IPS-18c (cell line): ENCODE measurements around the gene LDAH.
"Not testable (repeated sequence)": the region's sequence is repeated elsewhere in the genome, so short reads cannot be mapped to it uniquely, and the experiment has no call there.

Experiments used
- H3K4me3 ChIP-seq: 2 replicates; pipeline ENCODE4 v1.7.0; 2013; ENCODE audit warnings: low read depth, mild to moderate bottlenecking, low read length, moderate library complexity; ENCODE audit not compliant: insufficient read depth
- H3K9me3 ChIP-seq: one replicate; pipeline ENCODE4 v1.6.1; 2013; ENCODE audit warnings: mild to moderate bottlenecking, low read length, moderate library complexity; ENCODE audit not compliant: control insufficient read depth, insufficient read depth

Gene LDAH

GRCh38 chr2:20744366-20745335 is 78.2 kb downstream of the LDAH start:
- Histone ChIP-seq H3K4me3 (no peak overlapping the region), H3K9me3 (no peaks in the 10 kb centered on the region)

GRCh38 chr2:20738772-20739171 is 84.1 kb downstream of the LDAH start:
- Histone ChIP-seq H3K9me3 (no peaks in the 10 kb centered on the region), H3K4me3 (no peak overlapping the region)

- Histone ChIP-seq H3K9me3 (no peaks in the 10 kb centered on the region), H3K4me3 (no peak overlapping the region)
Measured at GRCh38 chr2:20737505-20737904, 85.4 kb downstream of the LDAH start.

- Histone ChIP-seq H3K9me3 (no peaks in the 10 kb centered on the region), H3K4me3 (no peak overlapping the region)
Measured at GRCh38 chr2:20728114-20728758, 94.7 kb downstream of the LDAH start.

GRCh38 chr2:20726913-20727312 is 96.0 kb downstream of the LDAH start:
- H3K4me3 ChIP-seq = no peak overlapping the region
- no peaks in the 10 kb centered on the region for H3K9me3 ChIP-seq

GRCh38 chr2:20725782-20726181 is 97.1 kb downstream of the LDAH start:
- H3K9me3 ChIP-seq = no peaks in the 10 kb centered on the region
- no peak overlapping the region for H3K4me3 ChIP-seq

GRCh38 chr2:20724500-20725053 is 98.3 kb downstream of the LDAH start:
- H3K9me3 ChIP-seq = no peaks in the 10 kb centered on the region
- no peak overlapping the region for H3K4me3 ChIP-seq

GRCh38 chr2:20723543-20723942 is 99.4 kb downstream of the LDAH start:
- Histone ChIP-seq H3K9me3 (no peaks in the 10 kb centered on the region), H3K4me3 (no peak overlapping the region)

- H3K4me3 ChIP-seq = no peak overlapping the region
- H3K9me3 ChIP-seq = no peaks in the 10 kb centered on the region
Measured at GRCh38 chr2:20722592-20723240, 100.2 kb downstream of the LDAH start.

- Histone ChIP-seq H3K9me3 (no peaks in the 10 kb centered on the region), H3K4me3 (no peak overlapping the region)
Measured at GRCh38 chr2:20717641-20718040, 105.3 kb downstream of the LDAH start.

GRCh38 chr2:20716164-20716563 is 106.7 kb downstream of the LDAH start:
- not testable (repeated sequence) for H3K9me3 ChIP-seq, H3K4me3 ChIP-seq

- H3K9me3 ChIP-seq, H3K4me3 ChIP-seq: not testable (repeated sequence)
Measured at GRCh38 chr2:20714412-20714811, 108.5 kb downstream of the LDAH start.

GRCh38 chr2:20713585-20713984 is 109.3 kb downstream of the LDAH start:
- not testable (repeated sequence) for H3K9me3 ChIP-seq, H3K4me3 ChIP-seq

GRCh38 chr2:20711641-20712040 is 111.3 kb downstream of the LDAH start:
- H3K4me3 ChIP-seq, H3K9me3 ChIP-seq: not testable (repeated sequence)

- H3K4me3 ChIP-seq = no peak overlapping the region
- no peaks in the 10 kb centered on the region for H3K9me3 ChIP-seq
Measured at GRCh38 chr2:20707601-20708000, 115.3 kb downstream of the LDAH start.

GRCh38 chr2:20706786-20707185 is 116.1 kb downstream of the LDAH start:
- Histone ChIP-seq H3K4me3 (no peak overlapping the region), H3K9me3 (no peaks in the 10 kb centered on the region)

- no peak overlapping the region for H3K4me3 ChIP-seq
- H3K9me3 ChIP-seq = no peaks in the 10 kb centered on the region
Measured at GRCh38 chr2:20706217-20706616, 116.7 kb downstream of the LDAH start.

GRCh38 chr2:20704886-20705285 is 118.0 kb downstream of the LDAH start:
- no peaks in the 10 kb centered on the region for H3K9me3 ChIP-seq
- no peak overlapping the region for H3K4me3 ChIP-seq
